GM12878 (cell line): ENCODE data around the gene DCK. TPM values are rescaled to one million over a fixed set of nuclear protein-coding genes. Genes with fewer than 3 reads are reported as not detected.

ENCODE experiments used
- FOS ChIP-seq: IDR thresholded peaks from 3 replicates; pipeline ENCODE4 v1.6.1; 2011; ENCODE audit warnings: borderline replicate concordance; ENCODE audit not compliant: insufficient read length; ENCODE audit errors: extremely low read depth
- FOXK2 ChIP-seq: fragments of 450-650 bp; IDR thresholded peaks from 2 replicates; pipeline ENCODE4 v1.6.1; 2017; ENCODE audit warnings: mild to moderate bottlenecking, moderate library complexity
- PKNOX1 ChIP-seq: fragments of 450-650 bp; IDR thresholded peaks from 2 replicates; pipeline ENCODE4 v1.6.1; 2016; ENCODE audit warnings: mild to moderate bottlenecking
- RELA ChIP-seq: fragments of 450-650 bp; IDR thresholded peaks from 2 replicates; pipeline ENCODE4 v1.8.0; 2014; ENCODE audit warnings: borderline replicate concordance; ENCODE audit not compliant: partially characterized antibody
- RFX5 ChIP-seq: IDR thresholded peaks from 2 replicates; pipeline ENCODE4 v1.6.1; 2011; ENCODE audit warnings: low read depth, low read length, improper control_type of control experiment
- SRF ChIP-seq, 2 experiments: IDR thresholded peaks; 2 replicates each; pipeline ENCODE4 v1.6.1; 2011; ENCODE audit warnings: low read depth in 2 of 2, low read length in 2 of 2, mild to moderate bottlenecking in 1 of 2, moderate library complexity in 1 of 2
- polyA plus RNA-seq, 11 experiments: library from polyadenylated mRNA; depleted of rRNA in 4 of 11; unstranded in 6 of 11; stranded (reverse) in 5 of 11; fragments of >200 nt; fragmentation: Nextera tagmentation in 4 of 11; fragmentation: Illumina TruSeq in 1 of 11; extraction: Ambion mirVana in 4 of 11; extraction: Trizol in 1 of 11; gene quantifications; 1 replicate in 1 of 11; 2 replicates in 10 of 11; pipeline versions ENCODE4 v1.2.1 to v1.2.3, GENCODE V29; 2011 to 2016; ENCODE audit warnings: inconsistent platforms in 2 of 11, missing spikeins in 2 of 11, low read depth in 1 of 11
- total RNA-seq, 4 experiments: library from RNA; depleted of rRNA in 3 of 4; stranded (reverse); fragments of >200 nt in 3 of 4; fragmentation: Illumina TruSeq in 1 of 4; extraction: Trizol in 1 of 4; gene quantifications; 2 replicates each; pipeline versions ENCODE4 v1.2.1 to v1.2.3, GENCODE V29; 2013 to 2021
- TF ChIP-seq, protein P1 (sequence below): IDR thresholded peaks from 2 replicates; pipeline ENCODE4 v1.6.1; 2012; ENCODE audit warnings: low read depth, low read length, improper control_type of control experiment
- TF ChIP-seq, protein P2 (sequence below): IDR thresholded peaks from 2 replicates; pipeline ENCODE4 v1.6.1; 2012; ENCODE audit warnings: low read depth, low read length, improper control_type of control experiment
- TF ChIP-seq, protein P3 (sequence below): fragments of 450-650 bp; IDR thresholded peaks from 2 replicates; pipeline ENCODE4 v1.6.1; 2018; ENCODE audit warnings: borderline replicate concordance, mild to moderate bottlenecking; ENCODE audit not compliant: partially characterized antibody
- TF ChIP-seq, protein P4 (sequence below): fragments of 450-650 bp; conservative IDR thresholded peaks from 2 replicates; pipeline ENCODE4 v1.6.1; 2017; ENCODE audit warnings: mild to moderate bottlenecking, moderate library complexity

Gene DCK
- total and polyA plus RNA-seq, 10 of the 15 experiments (the other 5 are each of a cell fraction or from before 2014, with no cell fraction given): 20.0 to 69.4 (median 26.2) TPM

DNA sequence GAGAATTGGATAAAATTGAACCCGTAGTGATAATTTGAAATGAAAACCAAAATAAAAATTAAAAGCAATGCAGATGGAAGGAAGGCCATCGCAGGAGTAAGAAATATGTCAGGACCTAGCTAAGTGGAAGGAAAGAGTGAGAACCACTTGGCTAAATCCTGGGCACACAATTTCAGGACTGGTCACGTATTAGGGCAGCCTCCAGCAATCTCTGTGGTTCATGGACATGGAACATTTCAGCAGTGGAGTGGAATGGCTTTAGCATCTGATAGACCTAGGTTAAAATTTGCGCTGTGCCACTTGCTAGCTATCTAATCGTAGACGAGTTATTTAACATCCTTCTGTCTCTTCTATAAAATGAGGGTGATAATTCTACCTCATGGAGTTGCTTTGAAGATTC is 71.1 kb downstream of the DCK start (continued):
- TF ChIP-seq, protein P1, sequence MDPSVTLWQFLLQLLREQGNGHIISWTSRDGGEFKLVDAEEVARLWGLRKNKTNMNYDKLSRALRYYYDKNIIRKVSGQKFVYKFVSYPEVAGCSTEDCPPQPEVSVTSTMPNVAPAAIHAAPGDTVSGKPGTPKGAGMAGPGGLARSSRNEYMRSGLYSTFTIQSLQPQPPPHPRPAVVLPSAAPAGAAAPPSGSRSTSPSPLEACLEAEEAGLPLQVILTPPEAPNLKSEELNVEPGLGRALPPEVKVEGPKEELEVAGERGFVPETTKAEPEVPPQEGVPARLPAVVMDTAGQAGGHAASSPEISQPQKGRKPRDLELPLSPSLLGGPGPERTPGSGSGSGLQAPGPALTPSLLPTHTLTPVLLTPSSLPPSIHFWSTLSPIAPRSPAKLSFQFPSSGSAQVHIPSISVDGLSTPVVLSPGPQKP: no peak
- TF ChIP-seq FOS (no peak), RELA (no peak), SRF (IDR thresholded peaks at IDR 0.05; ENCODE audit: low read depth in 2 of 2, low read length in 2 of 2) (no peak), RFX5 (no peak), FOXK2 (no peak), PKNOX1 (no peak)
- TF ChIP-seq, protein P2, sequence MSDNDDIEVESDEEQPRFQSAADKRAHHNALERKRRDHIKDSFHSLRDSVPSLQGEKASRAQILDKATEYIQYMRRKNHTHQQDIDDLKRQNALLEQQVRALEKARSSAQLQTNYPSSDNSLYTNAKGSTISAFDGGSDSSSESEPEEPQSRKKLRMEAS: no peak
- TF ChIP-seq, protein P3, sequence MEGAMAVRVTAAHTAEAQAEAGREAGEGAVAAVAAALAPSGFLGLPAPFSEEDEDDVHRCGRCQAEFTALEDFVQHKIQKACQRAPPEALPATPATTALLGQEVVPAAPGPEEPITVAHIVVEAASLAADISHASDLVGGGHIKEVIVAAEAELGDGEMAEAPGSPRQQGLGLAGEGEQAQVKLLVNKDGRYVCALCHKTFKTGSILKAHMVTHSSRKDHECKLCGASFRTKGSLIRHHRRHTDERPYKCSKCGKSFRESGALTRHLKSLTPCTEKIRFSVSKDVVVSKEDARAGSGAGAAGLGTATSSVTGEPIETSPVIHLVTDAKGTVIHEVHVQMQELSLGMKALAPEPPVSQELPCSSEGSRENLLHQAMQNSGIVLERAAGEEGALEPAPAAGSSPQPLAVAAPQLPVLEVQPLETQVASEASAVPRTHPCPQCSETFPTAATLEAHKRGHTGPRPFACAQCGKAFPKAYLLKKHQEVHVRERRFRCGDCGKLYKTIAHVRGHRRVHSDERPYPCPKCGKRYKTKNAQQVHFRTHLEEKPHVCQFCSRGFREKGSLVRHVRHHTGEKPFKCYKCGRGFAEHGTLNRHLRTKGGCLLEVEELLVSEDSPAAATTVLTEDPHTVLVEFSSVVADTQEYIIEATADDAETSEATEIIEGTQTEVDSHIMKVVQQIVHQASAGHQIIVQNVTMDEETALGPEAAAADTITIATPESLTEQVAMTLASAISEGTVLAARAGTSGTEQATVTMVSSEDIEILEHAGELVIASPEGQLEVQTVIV: no peak
- TF ChIP-seq, protein P4, sequence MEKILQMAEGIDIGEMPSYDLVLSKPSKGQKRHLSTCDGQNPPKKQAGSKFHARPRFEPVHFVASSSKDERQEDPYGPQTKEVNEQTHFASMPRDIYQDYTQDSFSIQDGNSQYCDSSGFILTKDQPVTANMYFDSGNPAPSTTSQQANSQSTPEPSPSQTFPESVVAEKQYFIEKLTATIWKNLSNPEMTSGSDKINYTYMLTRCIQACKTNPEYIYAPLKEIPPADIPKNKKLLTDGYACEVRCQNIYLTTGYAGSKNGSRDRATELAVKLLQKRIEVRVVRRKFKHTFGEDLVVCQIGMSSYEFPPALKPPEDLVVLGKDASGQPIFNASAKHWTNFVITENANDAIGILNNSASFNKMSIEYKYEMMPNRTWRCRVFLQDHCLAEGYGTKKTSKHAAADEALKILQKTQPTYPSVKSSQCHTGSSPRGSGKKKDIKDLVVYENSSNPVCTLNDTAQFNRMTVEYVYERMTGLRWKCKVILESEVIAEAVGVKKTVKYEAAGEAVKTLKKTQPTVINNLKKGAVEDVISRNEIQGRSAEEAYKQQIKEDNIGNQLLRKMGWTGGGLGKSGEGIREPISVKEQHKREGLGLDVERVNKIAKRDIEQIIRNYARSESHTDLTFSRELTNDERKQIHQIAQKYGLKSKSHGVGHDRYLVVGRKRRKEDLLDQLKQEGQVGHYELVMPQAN: no peak
